Upper lobe of right lung (tissue), 1 donor: Measurements from ENCODE around the gene MAN1A2. TPM values are rescaled to one million over a fixed set of nuclear protein-coding genes. Genes with fewer than 3 reads are reported as not detected.

ENCODE experiments used
- ATAC-seq: fragments of 200-7000 bp; cut with Tn5 transposase; one replicate; pipeline ENCODE4 v1.9.1; 2020; ENCODE audit warnings: mild to moderate bottlenecking, moderate library complexity
- DNase-seq: peaks from one replicate; pipeline ENCODE4 v3.0.0-alpha.2; 2020
- H3K27ac ChIP-seq: fragments of 200-600 bp; one replicate; pipeline ENCODE4 v1.8.0; 2022
- H3K27me3 ChIP-seq: fragments of 200-600 bp; one replicate; pipeline ENCODE4 v1.8.0; 2022; ENCODE audit warnings: mild to moderate bottlenecking
- H3K36me3 ChIP-seq: fragments of 200-600 bp; one replicate; pipeline ENCODE4 v1.8.0; 2022
- H3K4me1 ChIP-seq: fragments of 200-600 bp; one replicate; pipeline ENCODE4 v1.8.0; 2022
- H3K4me3 ChIP-seq: fragments of 200-600 bp; one replicate; pipeline ENCODE4 v1.8.0; 2022; ENCODE audit warnings: mild to moderate bottlenecking
- H3K9me3 ChIP-seq: fragments of 200-600 bp; one replicate; pipeline ENCODE4 v1.8.0; 2022
- CTCF ChIP-seq: fragments of 200-600 bp; IDR thresholded peaks from one replicate; pipeline ENCODE4 v1.8.0; 2022; ENCODE audit warnings: antibody characterized with exemption
- intact Hi-C: fragments of 100-400 bp; cut with DNase I; formaldehyde crosslinking; loops from one replicate; pipeline ENCODE4 v1.11.0; 2022
- total RNA-seq: library from RNA; stranded (reverse); fragmentation: NEBNext Ultra II Directional; extraction: Animal tissue kit (Norgen Biotek cat#: 25700); gene quantifications from one replicate; pipeline ENCODE4 v1.2.1, GENCODE V29; 2021
- donor health status: DM: no; HTN: yes; CAD: no; lungs with severe emphysema.

MAN1A2 gene
- total RNA-seq, 1 donor from 2014 or later, result 40.3 TPM

DNA sequence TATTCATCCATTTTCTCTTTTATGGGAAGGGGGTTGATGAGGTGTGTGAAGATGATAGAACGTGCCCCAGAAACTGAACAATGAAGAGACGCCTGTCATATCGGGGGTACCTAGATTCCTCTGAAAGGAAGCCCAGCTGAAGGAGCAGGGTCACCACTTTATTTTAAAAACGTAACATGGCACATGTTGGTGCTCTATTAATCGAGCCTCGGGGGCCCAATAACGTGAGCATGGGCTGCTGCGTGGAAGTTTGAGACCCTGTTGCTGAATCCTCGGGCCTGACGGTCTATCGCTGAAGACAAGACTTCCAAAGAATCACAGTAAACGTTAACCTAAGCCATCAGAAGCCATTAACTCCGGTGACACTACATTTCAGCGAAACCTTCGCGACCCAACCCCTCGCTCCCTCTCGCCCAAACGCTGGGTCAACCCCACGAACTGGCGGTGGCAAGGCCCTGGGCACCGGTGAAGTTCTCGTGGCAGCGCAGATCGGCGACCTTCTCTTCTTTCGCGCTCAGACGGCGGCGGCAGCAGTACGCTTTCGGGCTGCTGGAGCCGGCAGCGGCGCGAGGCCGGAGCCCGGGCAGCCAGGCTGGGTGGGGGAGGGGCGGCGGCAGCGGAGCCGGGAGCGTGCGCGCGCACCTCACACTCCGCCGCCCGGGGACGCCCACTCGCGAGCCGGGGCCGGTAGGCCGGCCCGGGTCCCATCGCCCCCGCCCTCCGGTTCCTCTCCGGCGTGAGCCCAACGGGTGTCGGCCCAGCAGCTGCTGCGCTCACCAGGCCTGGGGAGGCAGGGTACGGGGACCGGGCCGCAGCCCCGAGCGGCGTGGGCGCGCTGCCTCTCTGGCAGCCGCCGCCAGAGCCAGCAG lies 838 bp upstream of the MAN1A2 start:
- Histone ChIP-seq H3K4me3 (peak overlapping the region; percentile 81), H3K27me3 (no peaks in the 10 kb centered on the region), H3K9me3 (no peaks in the 10 kb centered on the region), H3K27ac (peak overlapping the region; percentile 92), H3K36me3 (no peaks in the 10 kb centered on the region), H3K4me1 (peaks cover 28% of the 10 kb centered on the region)
- ATAC-seq (peak; percentile 93), DNase-seq (peak; percentile 95)
- intact Hi-C loops, result no loop called here
- no peak for TF ChIP-seq CTCF

DNA sequence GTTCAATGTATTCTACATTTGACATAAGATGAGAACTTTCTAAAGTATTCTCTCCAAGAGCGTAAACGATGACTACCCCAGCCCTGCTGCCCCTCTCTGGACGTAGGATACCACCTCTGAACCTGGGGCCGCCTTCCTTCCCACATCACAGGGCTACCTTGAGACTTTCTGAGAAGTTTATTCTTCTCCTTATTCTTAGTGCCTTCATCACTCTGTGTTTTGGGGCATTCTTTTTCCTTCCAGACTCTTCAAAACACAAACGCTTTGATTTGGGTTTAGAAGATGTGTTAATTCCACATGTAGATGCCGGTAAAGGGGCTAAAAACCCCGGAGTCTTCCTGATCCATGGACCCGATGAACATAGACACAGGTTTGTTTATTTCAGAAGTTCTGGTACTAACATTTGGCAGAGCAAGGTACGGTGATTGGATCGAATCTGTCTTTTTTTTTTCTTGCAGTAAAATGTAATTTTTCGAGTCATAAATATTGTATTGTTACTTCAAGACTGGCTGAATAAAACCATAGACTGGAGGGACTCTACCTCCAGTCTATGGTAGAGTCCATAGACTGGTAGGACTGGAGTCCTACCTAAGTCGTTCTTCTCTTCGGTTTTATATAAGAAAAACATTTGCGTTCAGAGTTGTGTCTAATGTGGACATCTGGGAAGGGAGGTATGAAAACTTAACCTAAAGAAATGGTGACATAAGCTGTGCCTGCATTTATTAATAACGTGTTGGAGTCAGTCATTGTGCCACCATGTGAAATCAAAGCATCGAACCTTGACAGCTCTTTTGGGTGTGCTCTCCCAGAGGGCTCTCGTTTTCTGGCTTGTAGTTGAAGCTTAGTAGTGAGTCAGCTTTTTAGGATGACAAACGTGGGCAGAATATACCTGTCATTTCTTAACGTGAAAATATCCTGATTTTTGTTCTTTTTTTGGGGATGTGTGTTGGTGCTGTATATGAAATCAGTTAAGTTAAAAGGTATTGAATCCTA lies 1.2 kb downstream of the MAN1A2 start:
- Histone ChIP-seq H3K4me3 (peak overlapping the region; percentile 81), H3K4me1 (peaks cover 40% of the 10 kb centered on the region), H3K36me3 (no peaks in the 10 kb centered on the region), H3K27ac (no peak overlapping the region), H3K27me3 (no peaks in the 10 kb centered on the region), H3K9me3 (no peaks in the 10 kb centered on the region)
- DNase-seq (no peak), ATAC-seq (no peak)
- intact Hi-C loops, result no loop called here
- no peak for TF ChIP-seq CTCF

DNA sequence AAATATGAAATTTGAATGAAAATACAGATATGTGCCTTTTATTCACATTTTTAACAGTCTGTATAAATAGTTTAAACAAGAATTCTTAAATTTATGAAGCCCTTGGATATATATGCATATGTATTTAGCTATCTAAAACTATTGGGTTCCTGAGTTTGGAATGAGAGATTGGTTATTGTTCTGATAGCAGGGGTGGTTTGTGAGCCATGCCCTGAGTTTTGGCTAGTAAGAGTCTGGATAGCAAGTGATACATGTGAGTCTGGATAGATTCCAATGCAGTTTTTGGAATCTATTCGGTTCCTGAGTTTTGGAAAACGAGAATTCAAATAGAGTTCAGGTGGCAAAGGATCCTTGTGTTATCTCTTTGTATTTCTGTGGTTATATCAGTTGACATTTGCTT lies 2.8 kb downstream of the MAN1A2 start:
- H3K36me3 ChIP-seq, result no peaks in the 10 kb centered on the region
- no peaks in the 10 kb centered on the region for H3K27me3 ChIP-seq
- H3K9me3 ChIP-seq, result no peaks in the 10 kb centered on the region
- intact Hi-C loops, result no loop called here
- peaks cover 40% of the 10 kb centered on the region for H3K4me1 ChIP-seq
- TF ChIP-seq CTCF, result no peak
- DNase-seq, result no peak
- peak overlapping the region; percentile 81 for H3K4me3 ChIP-seq
- ATAC-seq, result no peak
- H3K27ac ChIP-seq, result no peak overlapping the region

DNA sequence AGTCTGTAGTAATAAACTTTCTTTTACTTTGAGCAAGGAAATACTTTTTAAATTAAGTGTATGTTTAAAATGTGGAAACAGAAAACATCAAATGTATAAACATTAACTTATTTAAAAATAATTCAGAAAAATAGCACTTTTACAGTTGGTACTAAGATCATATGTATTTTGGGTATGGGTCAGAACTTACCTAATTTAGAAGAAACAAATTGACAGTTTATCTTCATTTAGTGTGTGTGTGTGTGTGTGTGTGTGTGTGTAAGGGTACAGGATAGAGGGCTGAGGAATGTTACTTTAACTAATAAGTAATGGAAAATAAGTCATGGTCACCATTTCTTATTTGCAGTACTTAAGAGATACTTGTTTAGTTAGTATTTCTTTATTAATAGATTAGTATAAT lies 3.3 kb downstream of the MAN1A2 start:
- intact Hi-C loops, result no loop called here
- H3K27ac ChIP-seq, result no peak overlapping the region
- no peak for ATAC-seq
- no peaks in the 10 kb centered on the region for H3K9me3 ChIP-seq
- no peak for TF ChIP-seq CTCF
- no peaks in the 10 kb centered on the region for H3K36me3 ChIP-seq
- peaks cover 39% of the 10 kb centered on the region for H3K4me1 ChIP-seq
- H3K4me3 ChIP-seq, result peak overlapping the region; percentile 81
- H3K27me3 ChIP-seq, result no peaks in the 10 kb centered on the region
- no peak for DNase-seq

DNA sequence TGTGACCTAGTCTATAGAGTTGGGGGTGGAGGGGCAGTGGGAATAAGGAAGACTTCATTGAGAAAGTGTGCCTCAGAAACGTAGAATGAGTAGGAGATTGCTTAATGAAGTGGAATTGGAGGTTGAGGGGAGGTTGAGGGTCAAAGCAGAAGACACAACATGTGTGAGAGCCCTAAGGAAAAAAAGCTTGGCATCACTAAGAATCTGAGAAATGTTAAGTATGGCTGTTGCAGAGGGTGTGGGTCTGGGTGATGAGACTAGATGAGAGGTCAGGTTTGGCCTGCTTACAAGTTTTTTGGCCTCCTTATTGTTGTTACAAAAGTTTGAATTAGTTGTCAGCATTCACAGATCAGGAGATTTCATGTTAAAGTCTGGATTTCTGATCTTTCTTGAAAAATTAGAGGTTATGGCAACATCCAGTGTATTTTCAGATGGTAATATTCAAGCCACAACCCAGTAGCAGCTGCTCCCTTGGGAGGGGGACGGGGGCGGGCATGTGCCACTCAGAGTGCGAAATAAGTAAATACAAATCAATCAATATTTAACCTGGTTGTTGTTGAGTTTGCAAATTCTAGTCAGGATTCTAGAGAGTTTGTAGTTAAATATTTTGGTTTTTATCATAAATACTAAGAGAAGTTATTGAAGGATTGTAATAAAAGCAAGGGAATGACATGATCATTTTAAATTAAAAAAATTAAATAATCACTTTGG lies 4.3 kb downstream of the MAN1A2 start:
- H3K36me3 ChIP-seq, result no peaks in the 10 kb centered on the region
- no peak for TF ChIP-seq CTCF
- H3K27me3 ChIP-seq, result no peaks in the 10 kb centered on the region
- DNase-seq (no peak), ATAC-seq (no peak)
- intact Hi-C loops, result no loop called here
- no peaks in the 10 kb centered on the region for H3K9me3 ChIP-seq
- H3K27ac ChIP-seq, result no peak overlapping the region
- peak overlapping the region; percentile 1 for H3K4me3 ChIP-seq
- peaks cover 32% of the 10 kb centered on the region for H3K4me1 ChIP-seq
